Breast epithelium (tissue), 4 donors: ENCODE measurements around the gene AHNAK2. TPM values are rescaled to one million over a fixed set of nuclear protein-coding genes. Genes with fewer than 3 reads are reported as not detected.

ENCODE experiments used
- DNase-seq, 2 donors: peaks; one replicate each; pipeline ENCODE4 v3.0.0-alpha.2; 2019; ENCODE audit warnings: low spot score in 2 of 2
- H3K27ac ChIP-seq, 2 donors: fragments of 200-600 bp; sonication (generic) in 1 of 2; one replicate each; pipeline ENCODE4 v1.5.1; 2016 to 2019; ENCODE audit warnings: mild to moderate bottlenecking in 1 of 2
- H3K27me3 ChIP-seq, 2 donors: fragments of 200-600 bp; sonication (generic) in 1 of 2; one replicate each; pipeline versions ENCODE4 v1.5.1 to v1.6.0; 2017 to 2019; ENCODE audit warnings: control low read depth in 1 of 2, mild to moderate bottlenecking in 1 of 2
- H3K36me3 ChIP-seq: fragments of 200-600 bp; one replicate; pipeline ENCODE4 v1.5.1; 2019
- H3K4me1 ChIP-seq, 2 donors: fragments of 200-600 bp; sonication (generic); one replicate each; pipeline ENCODE4 v1.5.1; 2016 to 2019; ENCODE audit warnings: control low read depth in 1 of 2
- H3K4me3 ChIP-seq, 3 donors: fragments of 200-600 bp; sonication (generic); 1 replicate in 2 of 3; 2 replicates in 1 of 3; pipeline ENCODE4 v1.5.1; 2016 to 2019; ENCODE audit warnings: mild to moderate bottlenecking in 3 of 3, moderate library complexity in 2 of 3
- H3K9me3 ChIP-seq, 2 donors: fragments of 200-600 bp; sonication (generic) in 1 of 2; one replicate each; pipeline ENCODE4 v1.5.1; 2016 to 2019; ENCODE audit warnings: control low read depth in 1 of 2
- CTCF ChIP-seq, 3 donors: fragments of 450-650 bp; IDR thresholded peaks; one replicate each; pipeline ENCODE4 v1.5.1; 2016 to 2017; ENCODE audit warnings: antibody characterized with exemption in 3 of 3, mild to moderate bottlenecking in 3 of 3, moderate library complexity in 3 of 3
- POLR2A ChIP-seq: fragments of 450-650 bp; IDR thresholded peaks from one replicate; pipeline ENCODE4 v1.6.1; 2016; ENCODE audit warnings: antibody characterized with exemption, mild to moderate bottlenecking, moderate library complexity
- POLR2AphosphoS5 ChIP-seq, 3 donors: sonication (generic); formaldehyde crosslinking; IDR thresholded peaks; one replicate each; pipeline ENCODE4 v1.6.1; 2017; ENCODE audit warnings: antibody characterized with exemption in 3 of 3
- intact Hi-C: fragments of 100-400 bp; cut with DNase I; formaldehyde crosslinking; loops from one replicate; pipeline ENCODE4 v1.15.1; 2023; ENCODE audit warnings: low total_unique reads
- total RNA-seq, 3 donors: library from RNA; depleted of rRNA; stranded (reverse); fragments of >200 nt; gene quantifications; one replicate each; pipeline ENCODE4 v1.1.0, GENCODE V29; 2016

The AHNAK2 gene
- total RNA-seq, 3 donors from 2014 or later = 15.1 to 46.7 (median 19.3) TPM

GRCh38 chr14:104938436-104938835 lies 39.7 kb downstream of the AHNAK2 start:
- Histone ChIP-seq H3K36me3 (no peaks in the 10 kb centered on the region), H3K27me3 (no peaks in the 10 kb centered on the region), H3K4me1 (no peaks in the 10 kb centered on the region), H3K4me3 (no peak overlapping the region), H3K9me3 (no peaks in the 10 kb centered on the region), H3K27ac (no peak overlapping the region)
- no peak for DNase-seq
- intact Hi-C loops = no loop called here
- TF ChIP-seq POLR2A (no peak), POLR2AphosphoS5 (IDR thresholded peaks at IDR 0.05) (no peak), CTCF (IDR thresholded peaks at IDR 0.05) (no peak)

- Histone ChIP-seq H3K4me3 (no peak overlapping the region), H3K9me3 (no peaks in the 10 kb centered on the region), H3K36me3 (no peaks in the 10 kb centered on the region), H3K27me3 (no peaks in the 10 kb centered on the region), H3K27ac (no peak overlapping the region), H3K4me1 (no peaks in the 10 kb centered on the region)
- no peak for TF ChIP-seq POLR2A
- intact Hi-C loops = no loop called here
- no peak for DNase-seq
Measured at GRCh38 chr14:104937694-104938365, 40.3 kb downstream of the AHNAK2 start.

GRCh38 chr14:104937161-104937560 lies 41.0 kb downstream of the AHNAK2 start:
- H3K4me1 ChIP-seq = no peaks in the 10 kb centered on the region
- TF ChIP-seq POLR2A (no peak), POLR2AphosphoS5 (IDR thresholded peaks at IDR 0.05) (no peak), CTCF (IDR thresholded peaks at IDR 0.05) (no peak)
- H3K4me3 ChIP-seq = no peak overlapping the region
- intact Hi-C loops = no loop called here
- H3K9me3 ChIP-seq = no peaks in the 10 kb centered on the region
- no peak for DNase-seq
- H3K36me3 ChIP-seq = no peaks in the 10 kb centered on the region
- no peak overlapping the region for H3K27ac ChIP-seq
- no peaks in the 10 kb centered on the region for H3K27me3 ChIP-seq

- H3K27ac ChIP-seq = no peak overlapping the region
- no peak overlapping the region for H3K4me3 ChIP-seq
- TF ChIP-seq POLR2AphosphoS5 (IDR thresholded peaks at IDR 0.05) = no peak
- no peak for TF ChIP-seq CTCF (IDR thresholded peaks at IDR 0.05)
- no peak for TF ChIP-seq POLR2A
- H3K4me1 ChIP-seq = no peaks in the 10 kb centered on the region
- intact Hi-C loops = no loop called here
- H3K27me3 ChIP-seq = no peaks in the 10 kb centered on the region
- no peaks in the 10 kb centered on the region for H3K9me3 ChIP-seq
- DNase-seq = no peak
- H3K36me3 ChIP-seq = no peaks in the 10 kb centered on the region
Measured at GRCh38 chr14:104936361-104937155, 41.6 kb downstream of the AHNAK2 start.

GRCh38 chr14:104935955-104936354 lies 42.2 kb downstream of the AHNAK2 start:
- H3K27me3 ChIP-seq = no peaks in the 10 kb centered on the region
- no peaks in the 10 kb centered on the region for H3K9me3 ChIP-seq
- DNase-seq = no peak
- intact Hi-C loops = no loop called here
- no peaks in the 10 kb centered on the region for H3K4me1 ChIP-seq
- H3K4me3 ChIP-seq = no peak overlapping the region
- H3K27ac ChIP-seq = no peak overlapping the region
- TF ChIP-seq POLR2AphosphoS5 (IDR thresholded peaks at IDR 0.05) = no peak
- TF ChIP-seq CTCF (IDR thresholded peaks at IDR 0.05) = no peak
- TF ChIP-seq POLR2A = no peak
- H3K36me3 ChIP-seq = no peaks in the 10 kb centered on the region
